ENCODE results near the gene CAMK1D.

DNA sequence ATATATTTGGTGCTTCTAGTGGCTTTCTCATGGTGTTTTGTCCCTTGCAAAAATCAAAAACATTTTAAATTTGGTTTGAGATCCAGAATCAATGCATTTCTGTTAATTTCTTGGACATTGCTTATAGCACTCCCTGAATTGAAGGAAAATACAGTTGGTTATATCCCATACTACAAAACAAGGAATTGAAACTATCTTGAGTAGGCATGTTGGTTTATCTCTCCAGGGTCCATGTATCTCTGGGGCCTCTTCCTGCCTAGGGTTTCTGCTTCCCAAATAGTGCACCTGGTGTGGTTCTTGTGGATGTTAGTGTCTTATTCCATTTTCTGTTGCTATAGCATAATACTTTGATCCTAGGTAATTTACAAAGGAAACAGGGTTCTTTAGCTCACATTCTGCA lies 212.4 kb downstream of the CAMK1D start:
- no peak for TF ChIP-seq POLR2A (IDR thresholded peaks at IDR 0.05; ENCODE audit: extremely low read depth, insufficient read length)
- TF ChIP-seq, protein P1, sequence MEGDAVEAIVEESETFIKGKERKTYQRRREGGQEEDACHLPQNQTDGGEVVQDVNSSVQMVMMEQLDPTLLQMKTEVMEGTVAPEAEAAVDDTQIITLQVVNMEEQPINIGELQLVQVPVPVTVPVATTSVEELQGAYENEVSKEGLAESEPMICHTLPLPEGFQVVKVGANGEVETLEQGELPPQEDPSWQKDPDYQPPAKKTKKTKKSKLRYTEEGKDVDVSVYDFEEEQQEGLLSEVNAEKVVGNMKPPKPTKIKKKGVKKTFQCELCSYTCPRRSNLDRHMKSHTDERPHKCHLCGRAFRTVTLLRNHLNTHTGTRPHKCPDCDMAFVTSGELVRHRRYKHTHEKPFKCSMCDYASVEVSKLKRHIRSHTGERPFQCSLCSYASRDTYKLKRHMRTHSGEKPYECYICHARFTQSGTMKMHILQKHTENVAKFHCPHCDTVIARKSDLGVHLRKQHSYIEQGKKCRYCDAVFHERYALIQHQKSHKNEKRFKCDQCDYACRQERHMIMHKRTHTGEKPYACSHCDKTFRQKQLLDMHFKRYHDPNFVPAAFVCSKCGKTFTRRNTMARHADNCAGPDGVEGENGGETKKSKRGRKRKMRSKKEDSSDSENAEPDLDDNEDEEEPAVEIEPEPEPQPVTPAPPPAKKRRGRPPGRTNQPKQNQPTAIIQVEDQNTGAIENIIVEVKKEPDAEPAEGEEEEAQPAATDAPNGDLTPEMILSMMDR (IDR thresholded peaks at IDR 0.05; ENCODE audit: low read depth, low read length) = no peak

Data from NB4 (cell line).